HCT116 (cell line): Measurements from ENCODE around the gene ZNF791. TPM values are rescaled to one million over a fixed set of nuclear protein-coding genes. Genes with fewer than 3 reads are reported as not detected.

Experiments
- ATAC-seq: fragments of 200-7000 bp; cut with Tn5 transposase; 2 replicates; pipeline ENCODE4 v1.9.1; 2020; ENCODE audit warnings: mild to moderate bottlenecking, moderate library complexity
- BruUV-seq: library from RNA; stranded (reverse); fragments of 400-500 nt; replicated peaks from 2 replicates; lab custom pipeline; 2021; lab: Mats Ljungman, UMichigan
- CTCF ChIA-PET: fragments of 300-600 bp; sonication (Branson Sonifier 250); formaldehyde crosslinking; loops from one replicate; lab custom pipeline; 2021; ENCODE audit warnings: antibody characterized with exemption; lab: Charles Lee
- POLR2A ChIA-PET: fragments of 300-600, 350-600 bp; sonication (Branson Sonifier 250); formaldehyde crosslinking; loops from one replicate; lab custom pipeline; 2021; ENCODE audit warnings: antibody characterized with exemption; lab: Charles Lee
- RAD21 ChIA-PET, 2 experiments: fragments of 300-600 bp; sonication (Branson Sonifier 250); formaldehyde crosslinking; loops; one replicate each; lab custom pipeline; 2023; ENCODE audit warnings: low total read pairs in 2 of 2; ENCODE audit not compliant: uncharacterized antibody in 2 of 2, unreplicated experiment in 2 of 2, low non-redundant PET in 1 of 2; lab: Charles Lee
- DNase-seq: peaks from one replicate; pipeline ENCODE4 v3.0.0-alpha.2; 2010; ENCODE audit warnings: low read depth, low spot score
- H2AFZ ChIP-seq: fragments of 200-600 bp; shearing (Covaris generic), sonication (generic); 2 replicates; pipeline ENCODE4 v1.6.1; 2017; ENCODE audit warnings: low read depth, mixed run types, mixed read lengths, antibody characterized with exemption, low read length; ENCODE audit not compliant: poor library complexity, severe bottlenecking
- H3K27ac ChIP-seq: 2 replicates; pipeline ENCODE4 v1.5.1; 2012; ENCODE audit warnings: low read depth, low read length
- H3K27me3 ChIP-seq: fragments of 200-600 bp; sonication (generic); 2 replicates; pipeline ENCODE4 v1.6.1; 2016; ENCODE audit warnings: mixed run types, low read length, mixed read lengths; ENCODE audit not compliant: insufficient read depth
- H3K36me3 ChIP-seq, 2 experiments: fragments of 200-500 bp in 1 of 2; fragments of 200-600 bp in 1 of 2; sonication (Bioruptor generic) in 1 of 2; sonication (generic) in 1 of 2; 2 replicates each; pipeline versions ENCODE4 v1.5.1 to v1.6.1; 2014 to 2016; ENCODE audit warnings: low read length in 2 of 2, inconsistent platforms in 1 of 2, mixed read lengths in 1 of 2, mixed run types in 1 of 2; ENCODE audit not compliant: insufficient read depth in 2 of 2, control insufficient read depth in 1 of 2
- H3K4me1 ChIP-seq, 2 experiments: fragments of 200-600 bp in 1 of 2; sonication (generic) in 1 of 2; 2 replicates each; pipeline versions ENCODE4 v1.5.1 to v1.6.1; 2012 to 2017; ENCODE audit warnings: low read length in 2 of 2, inconsistent platforms in 1 of 2, mild to moderate bottlenecking in 1 of 2, mixed read lengths in 1 of 2, mixed run types in 1 of 2, moderate library complexity in 1 of 2; ENCODE audit not compliant: insufficient read depth in 2 of 2, control insufficient read depth in 1 of 2
- H3K4me2 ChIP-seq: fragments of 200-600 bp; sonication (generic); 2 replicates; pipeline ENCODE4 v1.6.1; 2017; ENCODE audit warnings: mixed run types, low read length, mixed read lengths
- H3K4me3 ChIP-seq, 2 experiments: fragments of 200-600 bp in 1 of 2; sonication (generic) in 1 of 2; replicated peaks in 1 of 2; 2 replicates each; pipeline ENCODE4 v1.5.1; 2011 to 2016; ENCODE audit warnings: low read length in 2 of 2, control low read depth in 1 of 2, low read depth in 1 of 2, mild to moderate bottlenecking in 1 of 2, mixed read lengths in 1 of 2, mixed run types in 1 of 2
- H3K79me2 ChIP-seq: fragments of 200-600 bp; sonication (generic); 2 replicates; pipeline ENCODE4 v1.6.1; 2017; ENCODE audit warnings: mild to moderate bottlenecking, mixed run types, low read length, moderate library complexity, mixed read lengths; ENCODE audit not compliant: insufficient read depth
- H3K9ac ChIP-seq: fragments of 200-600 bp; sonication (generic); 2 replicates; pipeline ENCODE4 v1.6.1; 2016; ENCODE audit warnings: low read length, mixed read lengths
- H3K9me2 ChIP-seq: fragments of 200-600 bp; sonication (generic), shearing (Covaris generic); 2 replicates; pipeline ENCODE4 v1.6.1; 2017; ENCODE audit warnings: mixed run types, mild to moderate bottlenecking, moderate library complexity; ENCODE audit not compliant: insufficient read depth
- H3K9me3 ChIP-seq, 2 experiments: fragments of 200-500 bp in 1 of 2; fragments of 200-600 bp in 1 of 2; sonication (Bioruptor generic) in 1 of 2; sonication (generic) in 1 of 2; 2 replicates each; pipeline ENCODE4 v1.6.1; 2014 to 2017; ENCODE audit warnings: low read length in 2 of 2, mixed read lengths in 2 of 2, inconsistent platforms in 1 of 2, low read depth in 1 of 2, mild to moderate bottlenecking in 1 of 2, mixed run types in 1 of 2, moderate library complexity in 1 of 2; ENCODE audit not compliant: control insufficient read depth in 1 of 2, insufficient read depth in 1 of 2
- H4K20me1 ChIP-seq: fragments of 200-600 bp; sonication (generic), shearing (Covaris generic); 2 replicates; pipeline ENCODE4 v1.6.1; 2017; ENCODE audit warnings: mixed run types, mild to moderate bottlenecking, moderate library complexity; ENCODE audit not compliant: insufficient read depth
- ATF3 ChIP-seq: IDR thresholded peaks from 2 replicates; pipeline ENCODE4 v1.6.1; 2012
- CBX3 ChIP-seq: IDR thresholded peaks from 2 replicates; pipeline ENCODE4 v1.6.1; 2012; ENCODE audit warnings: low read depth
- CEBPB ChIP-seq: IDR thresholded peaks from 2 replicates; pipeline ENCODE4 v1.6.1; 2012; ENCODE audit warnings: low read depth
- CTCF ChIP-seq, 3 experiments: fragments of 200-600 bp in 1 of 3; sonication (generic) in 1 of 3; IDR thresholded peaks in 2 of 3; conservative IDR thresholded peaks in 1 of 3; 2 replicates each; pipeline ENCODE4 v1.5.1; 2012 to 2017; ENCODE audit warnings: low read depth in 2 of 3, low read length in 2 of 3, antibody characterized with exemption in 1 of 3, borderline replicate concordance in 1 of 3, control low read depth in 1 of 3, mild to moderate bottlenecking in 1 of 3, mixed read lengths in 1 of 3, mixed run types in 1 of 3, moderate library complexity in 1 of 3; ENCODE audit not compliant: insufficient read depth in 1 of 3
- EZH2 ChIP-seq: fragments of 200-600 bp; sonication (generic); IDR thresholded peaks from 2 replicates; pipeline ENCODE4 v1.6.1; 2017; ENCODE audit warnings: antibody characterized with exemption, mixed run types
- EZH2phosphoT487 ChIP-seq: fragments of 200-600 bp; IDR thresholded peaks from 2 replicates; pipeline ENCODE4 v1.6.1; 2018; ENCODE audit warnings: antibody characterized with exemption, borderline replicate concordance
- FOSL1 ChIP-seq: IDR thresholded peaks from 2 replicates; pipeline ENCODE4 v1.6.1; 2012; ENCODE audit warnings: low read depth
- JUND ChIP-seq: IDR thresholded peaks from 2 replicates; pipeline ENCODE4 v1.6.1; 2012
- MAX ChIP-seq: IDR thresholded peaks from 2 replicates; pipeline ENCODE4 v1.6.1; 2012
- POLR2AphosphoS5 ChIP-seq: IDR thresholded peaks from 2 replicates; pipeline ENCODE4 v1.6.1; 2011; ENCODE audit warnings: mild to moderate bottlenecking, low read depth, low read length, moderate library complexity
- RAD21 ChIP-seq: IDR thresholded peaks from 2 replicates; pipeline ENCODE4 v1.6.1; 2012; ENCODE audit warnings: low read depth, mild to moderate bottlenecking
- SIN3A ChIP-seq: IDR thresholded peaks from 2 replicates; pipeline ENCODE4 v1.6.1; 2012; ENCODE audit warnings: low read depth
- SP1 ChIP-seq: IDR thresholded peaks from 2 replicates; pipeline ENCODE4 v1.6.1; 2012; ENCODE audit warnings: low read depth
- SRF ChIP-seq: IDR thresholded peaks from 2 replicates; pipeline ENCODE4 v1.6.1; 2012; ENCODE audit warnings: low read depth
- YY1 ChIP-seq: IDR thresholded peaks from 2 replicates; pipeline ENCODE4 v1.6.1; 2011; ENCODE audit warnings: low read length, low read depth, moderate library complexity, mild to moderate bottlenecking; ENCODE audit not compliant: insufficient replicate concordance; ENCODE audit errors: extremely low read depth
- ZBTB33 ChIP-seq: IDR thresholded peaks from 2 replicates; pipeline ENCODE4 v1.6.1; 2011; ENCODE audit warnings: mild to moderate bottlenecking, low read length, moderate library complexity; ENCODE audit not compliant: insufficient replicate concordance; ENCODE audit errors: extremely low read depth
- ZNF274 ChIP-seq: fragments of 200-500 bp; sonication (Bioruptor generic); IDR thresholded peaks from 2 replicates; pipeline ENCODE4 v1.6.1; 2014; ENCODE audit warnings: mild to moderate bottlenecking, low read depth, low read length, inconsistent platforms
- intact Hi-C: fragments of 100-400 bp; cut with micrococcal nuclease; formaldehyde crosslinking; loops from 2 replicates; pipeline ENCODE4 v1.10.0; 2022
- total RNA-seq: library from RNA; stranded (reverse); gene quantifications from one replicate; pipeline ENCODE4 v1.2.1, GENCODE V29; 2021; ENCODE audit not compliant: unreplicated experiment

ZNF791 gene
- total RNA-seq, 1 experiment from 2014 or later = 21.2 TPM

GRCh38 chr19:12641456-12641855, 30.7 kb downstream of the ZNF791 start:
- no TSS peak for BruUV-seq

More at GRCh38 chr19:12641456-12641855, 30.7 kb downstream of the ZNF791 start:
- no peak overlapping the region for H3K9ac ChIP-seq
- no peaks in the 10 kb centered on the region for H3K79me2 ChIP-seq
- H4K20me1 ChIP-seq = no peaks in the 10 kb centered on the region
- TF ChIP-seq ATF3 (no peak), EZH2phosphoT487 (no peak), POLR2AphosphoS5 (no peak), SIN3A (no peak), ZNF274 (no peak), ZBTB33 (no peak), FOSL1 (no peak), YY1 (no peak), MAX (no peak), CTCF (IDR thresholded peaks at IDR 0.05 in 2 of 3, conservative IDR thresholded peaks at IDR 0.05 in 1 of 3; ENCODE audit: borderline replicate concordance in 1 of 3, insufficient read depth in 1 of 3, low read depth in 2 of 3, low read length in 2 of 3) (no peak), CBX3 (no peak), EZH2 (no peak), RAD21 (no peak), CEBPB (no peak), SRF (no peak), JUND (no peak), SP1 (no peak)
- H3K4me2 ChIP-seq = no peak overlapping the region
- no peak overlapping the region for H2AFZ ChIP-seq
- ChIA-PET RAD21 (no interaction called here), CTCF (no interaction called here), POLR2A (no interaction called here)
- no peak overlapping the region for H3K27ac ChIP-seq
- no peaks in the 10 kb centered on the region for H3K9me2 ChIP-seq
- no peaks in the 10 kb centered on the region for H3K36me3 ChIP-seq
- ATAC-seq (no peak), DNase-seq (no peak)
- no peak overlapping the region for H3K4me3 ChIP-seq
- H3K9me3 ChIP-seq = peaks cover 0 to 4% of the 10 kb centered on the region in 2 experiments; a peak in 1 of 4 replicates
- intact Hi-C loops = no loop called here
- H3K4me1 ChIP-seq = no peaks in the 10 kb centered on the region
- H3K27me3 ChIP-seq = no peaks in the 10 kb centered on the region
